CD8-positive, alpha-beta memory T cell (primary cell): ENCODE data around the gene ALG12. TPM values are rescaled to one million over a fixed set of nuclear protein-coding genes. Genes with fewer than 3 reads are reported as not detected.
A peak's percentile ranks its signal among the peaks of the same experiment; 100 is the strongest.

Experiments used
- CTCF ChIA-PET: fragments of 350-600 bp; sonication (Branson Sonifier 250); formaldehyde crosslinking; loops from one replicate; lab custom pipeline; 2021; ENCODE audit warnings: antibody characterized with exemption; lab: Charles Lee
- POLR2A ChIA-PET: fragments of 350-600 bp; sonication (Branson Sonifier 250); formaldehyde crosslinking; loops from one replicate; lab custom pipeline; 2021; ENCODE audit warnings: antibody characterized with exemption; lab: Charles Lee
- DNase-seq, 5 donors: peaks; one replicate each; pipeline versions ENCODE4 v3.0.0 to v3.0.0-alpha.2; 2020 to 2022; ENCODE audit warnings: mixed read lengths in 1 of 5
- H3K27ac ChIP-seq: one replicate; pipeline ENCODE4 v1.7.0; 2013; ENCODE audit warnings: low read depth, mild to moderate bottlenecking, low read length, moderate library complexity
- H3K27me3 ChIP-seq: 2 replicates; pipeline ENCODE4 v1.7.0; 2013; ENCODE audit warnings: low read length, mild to moderate bottlenecking; ENCODE audit not compliant: insufficient read depth, poor library complexity, severe bottlenecking
- H3K36me3 ChIP-seq: 2 replicates; pipeline ENCODE4 v1.7.0; 2013; ENCODE audit warnings: mild to moderate bottlenecking, low read length, moderate library complexity; ENCODE audit not compliant: insufficient read depth
- H3K4me1 ChIP-seq: 2 replicates; pipeline ENCODE4 v1.7.0; 2013; ENCODE audit warnings: mild to moderate bottlenecking, low read length, moderate library complexity; ENCODE audit not compliant: insufficient read depth
- H3K4me3 ChIP-seq: 2 replicates; pipeline ENCODE4 v1.7.0; 2013; ENCODE audit warnings: mild to moderate bottlenecking, low read length
- H3K9me3 ChIP-seq: 2 replicates; pipeline ENCODE4 v1.7.0; 2013; ENCODE audit warnings: mild to moderate bottlenecking, low read length
- H3K27ac Mint-ChIP-seq, 8 donors: one replicate each; pipeline ENCODE4 v1.8.0; 2020 to 2021; ENCODE audit warnings: mixed read lengths in 8 of 8, mild to moderate bottlenecking in 6 of 8, inconsistent platforms in 3 of 8, moderate library complexity in 3 of 8
- H3K27me3 Mint-ChIP-seq, 2 donors: one replicate each; pipeline ENCODE4 v1.8.0; 2020 to 2021; ENCODE audit warnings: mixed read lengths in 2 of 2, mild to moderate bottlenecking in 1 of 2, moderate library complexity in 1 of 2
- H3K36me3 Mint-ChIP-seq, 3 donors: one replicate each; pipeline ENCODE4 v1.8.0; 2020 to 2021; ENCODE audit warnings: mixed read lengths in 3 of 3, inconsistent platforms in 1 of 3, mild to moderate bottlenecking in 1 of 3
- H3K4me1 Mint-ChIP-seq, 3 donors: one replicate each; pipeline ENCODE4 v1.8.0; 2020 to 2021; ENCODE audit warnings: mixed read lengths in 3 of 3, inconsistent platforms in 1 of 3, mild to moderate bottlenecking in 1 of 3
- H3K4me3 Mint-ChIP-seq, 7 donors: one replicate each; pipeline ENCODE4 v1.8.0; 2020 to 2021; ENCODE audit warnings: mixed read lengths in 7 of 7, mild to moderate bottlenecking in 6 of 7, moderate library complexity in 4 of 7, inconsistent platforms in 2 of 7
- H3K9me3 Mint-ChIP-seq, 5 donors: one replicate each; pipeline ENCODE4 v1.8.0; 2020 to 2022; ENCODE audit warnings: mixed read lengths in 5 of 5, mild to moderate bottlenecking in 3 of 5, moderate library complexity in 2 of 5, inconsistent platforms in 1 of 5
- polyA plus RNA-seq: library from polyadenylated mRNA; unstranded; fragments of 300-500 nt; fragmentation: Illumina TruSeq; gene quantifications from one replicate; pipeline ENCODE4 v1.2.3, GENCODE V29; 2021
- total RNA-seq, 2 experiments: library from RNA; stranded (reverse); gene quantifications; one replicate each; pipeline ENCODE4 v1.2.3, GENCODE V29; 2021

The ALG12 gene
- total and polyA plus RNA-seq, 3 experiments from 2014 or later = 21.0 to 21.8 (median 21.0) TPM

DNA sequence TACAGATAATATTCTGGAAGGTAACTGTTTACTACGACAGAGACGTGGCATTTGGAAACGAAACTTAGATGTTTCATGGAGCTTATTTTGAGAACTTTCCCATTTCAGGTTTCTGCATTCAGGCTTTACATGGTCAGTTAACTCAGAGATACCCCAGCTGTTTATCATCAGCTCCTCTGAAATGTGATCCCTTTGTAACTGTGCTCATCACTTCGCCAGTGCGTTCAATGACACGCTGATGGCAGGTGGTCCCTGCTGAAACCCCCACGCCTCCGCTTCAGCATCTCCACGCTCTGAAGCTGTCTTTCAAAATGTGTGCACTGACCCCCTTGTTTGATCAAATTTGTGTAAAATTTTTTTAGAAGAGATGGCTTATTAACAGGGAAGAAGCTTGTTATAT is 30.5 kb downstream of the ALG12 start:
- H3K9me3 Mint-ChIP-seq = peaks cover 0 to 4% (median 4%) of the 10 kb centered on the region in 5 donors
- H3K36me3 Mint-ChIP-seq = peaks cover 16 to 90% (median 33%) of the 10 kb centered on the region in 3 donors

DNA sequence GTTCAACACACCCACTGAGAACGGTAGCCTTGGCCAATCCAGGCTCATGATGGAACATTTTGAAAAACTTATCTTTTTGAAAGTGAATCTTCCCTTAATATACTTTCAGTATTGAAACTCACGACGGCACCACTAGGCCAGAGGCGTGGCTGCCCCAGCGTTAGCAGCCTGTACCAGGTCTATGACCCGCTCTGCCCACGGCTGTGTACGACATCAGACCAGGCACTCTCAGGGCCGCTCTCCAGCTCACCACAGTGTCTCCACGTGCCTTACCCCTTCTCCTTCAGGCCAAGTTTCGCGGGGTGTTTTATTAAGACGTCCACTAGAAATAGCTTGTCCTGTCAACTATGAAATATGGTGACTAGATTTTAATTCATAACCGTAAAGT is 31.2 kb downstream of the ALG12 start:
- ChIA-PET POLR2A (no interaction called here), CTCF (no interaction called here)
- Mint-ChIP-seq H3K9me3 (peaks cover 0 to 4% (median 4%) of the 10 kb centered on the region in 5 donors), H3K27me3 (no peaks in the 10 kb centered on the region), H3K36me3 (peaks cover 16 to 84% (median 35%) of the 10 kb centered on the region in 3 donors), H3K4me3 (no peak overlapping the region), H3K27ac (peak overlapping the region in 3 of 8 donors; percentile 36 to 75 (median 40)), H3K4me1 (peaks cover 17 to 23% (median 19%) of the 10 kb centered on the region in 3 donors)
- no peaks in the 10 kb centered on the region for H3K4me1 ChIP-seq
- H3K9me3 ChIP-seq = no peaks in the 10 kb centered on the region
- H3K27ac ChIP-seq = no peak overlapping the region
- no peak for DNase-seq
- H3K27me3 ChIP-seq = no peaks in the 10 kb centered on the region
- H3K36me3 ChIP-seq = peaks cover 13% of the 10 kb centered on the region
- H3K4me3 ChIP-seq = no peak overlapping the region

More for the DNA sequence above, 30.5 kb downstream of the ALG12 start:
- DNase-seq = no peak
- peak overlapping the region in 1 of 8 donors; percentile 1 for H3K27ac Mint-ChIP-seq
- H3K4me3 ChIP-seq = no peak overlapping the region
- ChIA-PET CTCF (no interaction called here), POLR2A (no interaction called here)
- no peaks in the 10 kb centered on the region for H3K9me3 ChIP-seq
- peaks cover 13% of the 10 kb centered on the region for H3K36me3 ChIP-seq
- H3K27ac ChIP-seq = no peak overlapping the region
- no peaks in the 10 kb centered on the region for H3K27me3 ChIP-seq
- peaks cover 13 to 16% (median 14%) of the 10 kb centered on the region in 3 donors for H3K4me1 Mint-ChIP-seq
- H3K4me1 ChIP-seq = no peaks in the 10 kb centered on the region
- no peaks in the 10 kb centered on the region for H3K27me3 Mint-ChIP-seq
- no peak overlapping the region for H3K4me3 Mint-ChIP-seq

DNA sequence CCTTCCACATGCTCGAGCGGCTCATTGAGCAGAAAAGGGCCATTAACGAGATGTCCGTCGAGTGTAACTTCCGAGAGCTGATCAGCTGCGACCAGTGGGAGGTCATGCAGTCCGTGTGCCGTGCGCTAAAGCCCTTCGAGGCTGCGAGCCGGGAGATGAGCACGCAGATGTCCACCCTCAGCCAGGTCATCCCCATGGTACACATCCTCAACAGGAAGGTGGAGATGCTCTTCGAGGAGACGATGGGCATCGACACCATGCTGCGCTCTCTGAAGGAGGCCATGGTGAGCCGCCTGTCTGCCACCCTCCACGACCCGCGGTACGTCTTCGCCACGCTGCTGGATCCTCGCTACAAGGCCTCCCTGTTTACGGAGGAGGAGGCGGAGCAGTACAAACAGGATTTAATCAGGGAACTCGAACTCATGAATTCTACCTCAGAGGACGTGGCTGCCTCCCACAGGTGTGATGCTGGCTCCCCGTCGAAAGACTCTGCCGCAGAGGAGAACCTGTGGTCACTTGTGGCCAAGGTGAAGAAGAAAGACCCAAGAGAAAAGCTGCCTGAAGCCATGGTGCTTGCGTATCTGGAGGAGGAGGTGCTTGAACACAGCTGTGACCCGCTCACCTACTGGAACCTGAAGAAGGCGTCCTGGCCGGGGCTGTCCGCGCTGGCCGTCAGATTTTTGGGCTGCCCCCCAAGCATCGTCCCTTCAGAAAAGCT is 31.7 kb downstream of the ALG12 start:
- no peaks in the 10 kb centered on the region for H3K27me3 ChIP-seq
- ChIA-PET CTCF (no interaction called here), POLR2A (no interaction called here)
- no peak overlapping the region for H3K4me3 ChIP-seq
- H3K36me3 Mint-ChIP-seq = peaks cover 14 to 82% (median 34%) of the 10 kb centered on the region in 3 donors
- no peak overlapping the region for H3K4me3 Mint-ChIP-seq
- H3K9me3 Mint-ChIP-seq = peaks cover 0 to 4% (median 4%) of the 10 kb centered on the region in 5 donors
- H3K27me3 Mint-ChIP-seq = no peaks in the 10 kb centered on the region
- peaks cover 5% of the 10 kb centered on the region for H3K4me1 ChIP-seq
- no peak overlapping the region for H3K27ac ChIP-seq
- H3K4me1 Mint-ChIP-seq = peaks cover 22 to 26% (median 24%) of the 10 kb centered on the region in 3 donors
- peaks cover 13% of the 10 kb centered on the region for H3K36me3 ChIP-seq
- H3K27ac Mint-ChIP-seq = peak overlapping the region in 2 of 8 donors; percentile 8 to 75
- no peak for DNase-seq
- no peaks in the 10 kb centered on the region for H3K9me3 ChIP-seq

DNA sequence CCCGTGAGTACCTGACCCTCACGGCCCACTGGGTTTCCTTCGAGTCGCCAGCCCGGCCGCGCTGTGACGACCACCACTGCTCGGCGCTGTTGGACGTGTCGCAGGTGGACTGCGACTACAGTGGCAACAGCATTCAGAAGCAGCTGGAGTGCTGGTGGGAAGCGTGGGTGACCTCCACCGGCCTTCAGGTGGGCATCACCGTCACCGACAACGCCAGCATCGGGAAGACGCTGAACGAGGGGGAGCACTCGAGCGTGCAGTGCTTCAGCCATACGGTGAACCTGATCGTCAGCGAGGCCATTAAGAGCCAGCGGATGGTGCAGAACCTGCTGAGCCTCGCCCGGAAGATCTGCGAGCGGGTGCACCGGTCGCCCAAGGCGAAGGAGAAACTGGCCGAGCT is 32.4 kb downstream of the ALG12 start:
- Mint-ChIP-seq H3K27ac (peak overlapping the region in 2 of 8 donors; percentile 19 to 27), H3K9me3 (peaks cover 0 to 4% (median 0%) of the 10 kb centered on the region in 5 donors), H3K4me1 (peaks cover 22 to 25% (median 23%) of the 10 kb centered on the region in 3 donors), H3K27me3 (no peaks in the 10 kb centered on the region), H3K36me3 (peaks cover 9 to 76% (median 30%) of the 10 kb centered on the region in 3 donors), H3K4me3 (no peak overlapping the region)
- CTCF ChIA-PET = no interaction called here
- Histone ChIP-seq H3K27ac (no peak overlapping the region), H3K4me1 (peaks cover 11% of the 10 kb centered on the region), H3K9me3 (no peaks in the 10 kb centered on the region), H3K36me3 (peaks cover 13% of the 10 kb centered on the region), H3K4me3 (no peak overlapping the region), H3K27me3 (no peaks in the 10 kb centered on the region)
- POLR2A ChIA-PET = no interaction called here
- DNase-seq = no peak

DNA sequence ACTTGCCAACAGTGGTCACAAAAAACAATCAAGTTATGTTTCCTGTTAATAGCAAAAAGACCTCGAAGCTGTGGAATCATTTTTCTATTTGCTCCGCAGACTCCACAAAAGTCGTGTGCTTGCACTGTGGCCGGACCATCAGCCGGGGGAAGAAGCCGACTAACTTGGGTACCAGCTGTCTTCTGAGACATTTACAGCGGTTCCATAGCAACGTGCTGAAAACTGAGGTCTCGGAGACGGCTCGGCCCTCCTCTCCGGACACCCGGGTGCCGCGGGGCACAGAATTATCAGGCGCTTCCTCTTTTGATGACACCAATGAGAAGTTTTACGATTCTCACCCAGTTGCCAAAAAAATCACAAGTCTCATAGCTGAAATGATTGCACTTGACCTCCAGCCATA is 33.0 kb downstream of the ALG12 start:
- CTCF ChIA-PET = no interaction called here
- Histone ChIP-seq H3K4me3 (no peak overlapping the region), H3K9me3 (no peaks in the 10 kb centered on the region), H3K36me3 (peaks cover 13% of the 10 kb centered on the region), H3K27ac (no peak overlapping the region), H3K27me3 (no peaks in the 10 kb centered on the region), H3K4me1 (peaks cover 17% of the 10 kb centered on the region)
- H3K27me3 Mint-ChIP-seq = no peaks in the 10 kb centered on the region
- peaks cover 0 to 4% (median 0%) of the 10 kb centered on the region in 5 donors for H3K9me3 Mint-ChIP-seq
- POLR2A ChIA-PET = no interaction called here
- no peak overlapping the region for H3K4me3 Mint-ChIP-seq
- DNase-seq = no peak
- H3K36me3 Mint-ChIP-seq = peaks cover 9 to 74% (median 30%) of the 10 kb centered on the region in 3 donors
- H3K27ac Mint-ChIP-seq = no peak overlapping the region
- peaks cover 27 to 30% (median 29%) of the 10 kb centered on the region in 3 donors for H3K4me1 Mint-ChIP-seq

DNA sequence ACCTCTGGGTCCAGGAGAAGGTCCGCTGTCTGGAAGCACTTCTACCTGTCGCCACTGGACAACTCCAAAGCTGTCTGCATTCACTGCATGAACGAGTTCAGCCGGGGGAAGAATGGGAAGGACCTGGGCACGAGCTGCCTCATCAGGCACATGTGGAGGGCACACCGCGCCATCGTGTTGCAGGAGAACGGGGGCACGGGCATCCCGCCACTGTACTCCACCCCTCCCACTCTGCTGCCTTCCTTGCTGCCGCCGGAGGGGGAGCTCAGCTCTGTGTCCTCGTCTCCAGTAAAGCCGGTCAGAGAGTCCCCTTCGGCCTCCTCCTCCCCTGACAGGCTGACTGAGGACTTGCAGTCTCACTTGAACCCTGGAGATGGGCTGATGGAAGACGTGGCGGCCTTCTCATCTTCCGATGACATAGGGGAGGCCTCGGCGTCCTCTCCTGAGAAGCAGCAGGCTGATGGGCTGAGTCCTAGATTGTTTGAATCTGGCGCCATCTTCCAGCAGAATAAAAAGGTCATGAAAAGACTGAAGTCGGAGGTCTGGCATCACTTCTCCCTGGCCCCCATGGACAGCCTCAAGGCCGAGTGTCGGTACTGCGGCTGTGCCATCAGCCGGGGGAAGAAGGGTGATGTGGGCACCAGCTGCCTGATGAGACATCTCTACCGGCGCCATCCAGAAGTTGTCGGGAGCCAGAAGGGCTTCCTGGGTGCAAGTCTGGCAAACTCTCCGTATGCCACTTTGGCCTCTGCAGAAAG is 33.6 kb downstream of the ALG12 start:
- ChIA-PET CTCF (no interaction called here), POLR2A (no interaction called here)
- no peak overlapping the region for H3K27ac Mint-ChIP-seq
- H3K36me3 Mint-ChIP-seq = peaks cover 9 to 68% (median 30%) of the 10 kb centered on the region in 3 donors
- peaks cover 0 to 2% (median 0%) of the 10 kb centered on the region in 5 donors for H3K9me3 Mint-ChIP-seq
- H3K9me3 ChIP-seq = no peaks in the 10 kb centered on the region
- H3K4me1 ChIP-seq = peaks cover 21% of the 10 kb centered on the region
- H3K27me3 ChIP-seq = no peaks in the 10 kb centered on the region
- no peak overlapping the region for H3K4me3 Mint-ChIP-seq
- H3K4me3 ChIP-seq = no peak overlapping the region
- peaks cover 32 to 35% (median 35%) of the 10 kb centered on the region in 3 donors for H3K4me1 Mint-ChIP-seq
- no peak overlapping the region for H3K27ac ChIP-seq
- H3K36me3 ChIP-seq = peaks cover 13% of the 10 kb centered on the region
- no peak for DNase-seq
- H3K27me3 Mint-ChIP-seq = no peaks in the 10 kb centered on the region

DNA sequence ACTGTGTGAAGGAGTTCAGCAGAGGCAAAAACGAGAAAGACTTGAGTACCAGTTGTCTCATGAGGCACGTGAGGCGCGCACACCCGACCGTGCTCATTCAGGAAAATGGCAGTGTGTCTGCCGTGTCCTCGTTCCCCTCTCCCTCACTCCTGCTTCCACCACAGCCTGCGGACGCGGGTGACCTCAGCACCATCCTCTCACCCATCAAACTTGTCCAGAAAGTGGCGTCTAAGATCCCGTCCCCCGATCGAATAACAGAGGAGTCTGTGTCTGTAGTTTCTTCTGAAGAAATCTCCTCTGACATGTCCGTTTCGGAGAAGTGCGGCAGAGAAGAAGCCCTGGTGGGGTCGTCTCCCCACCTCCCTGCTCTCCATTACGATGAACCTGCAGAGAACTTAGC is 34.2 kb downstream of the ALG12 start:
- ChIA-PET POLR2A (no interaction called here), CTCF (no interaction called here)
- H3K36me3 Mint-ChIP-seq = peaks cover 9 to 64% (median 30%) of the 10 kb centered on the region in 3 donors
- Histone ChIP-seq H3K36me3 (peaks cover 13% of the 10 kb centered on the region), H3K27ac (no peak overlapping the region), H3K27me3 (no peaks in the 10 kb centered on the region), H3K4me3 (no peak overlapping the region), H3K9me3 (no peaks in the 10 kb centered on the region), H3K4me1 (peaks cover 21% of the 10 kb centered on the region)
- DNase-seq = no peak
- H3K4me1 Mint-ChIP-seq = peaks cover 33 to 38% (median 35%) of the 10 kb centered on the region in 3 donors
- H3K9me3 Mint-ChIP-seq = no peaks in the 10 kb centered on the region
- H3K27ac Mint-ChIP-seq = peak overlapping the region in 1 of 8 donors; percentile 42
- H3K27me3 Mint-ChIP-seq = no peaks in the 10 kb centered on the region
- H3K4me3 Mint-ChIP-seq = no peak overlapping the region

DNA sequence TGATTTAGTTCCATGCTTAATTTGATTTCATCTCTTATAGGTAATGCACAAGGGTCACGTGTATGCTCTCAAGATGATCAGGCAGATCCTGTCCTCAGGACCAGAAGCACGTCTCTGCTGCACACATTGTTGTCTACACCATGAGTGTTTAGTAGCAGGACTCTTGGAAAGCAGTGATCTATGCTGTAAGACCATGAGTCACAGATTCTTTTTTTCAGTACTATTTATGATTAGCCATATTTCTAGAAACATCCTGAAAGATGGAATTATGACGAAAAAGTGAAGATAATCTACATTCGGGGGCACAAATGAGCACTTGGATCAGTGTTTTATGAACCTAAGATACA is 35.0 kb downstream of the ALG12 start:
- ChIA-PET CTCF (no interaction called here), POLR2A (no interaction called here)
- H3K4me1 ChIP-seq = peaks cover 21% of the 10 kb centered on the region
- no peaks in the 10 kb centered on the region for H3K27me3 Mint-ChIP-seq
- H3K9me3 Mint-ChIP-seq = no peaks in the 10 kb centered on the region
- H3K36me3 Mint-ChIP-seq = peaks cover 9 to 59% (median 32%) of the 10 kb centered on the region in 3 donors
- no peak overlapping the region for H3K4me3 ChIP-seq
- DNase-seq = no peak
- no peak overlapping the region for H3K4me3 Mint-ChIP-seq
- no peaks in the 10 kb centered on the region for H3K27me3 ChIP-seq
- peaks cover 35 to 39% (median 37%) of the 10 kb centered on the region in 3 donors for H3K4me1 Mint-ChIP-seq
- peaks cover 13% of the 10 kb centered on the region for H3K36me3 ChIP-seq
- H3K9me3 ChIP-seq = no peaks in the 10 kb centered on the region
- peak overlapping the region in 2 of 8 donors; percentile 15 to 19 for H3K27ac Mint-ChIP-seq
- no peak overlapping the region for H3K27ac ChIP-seq
